Ascending aorta (tissue), 2 donors: ENCODE measurements around the gene ARG2. TPM values are rescaled to one million over a fixed set of nuclear protein-coding genes. Genes with fewer than 3 reads are reported as not detected.

ENCODE experiments used
- DNase-seq, 2 donors: peaks; one replicate each; pipeline ENCODE4 v3.0.0-alpha.2; 2019; ENCODE audit warnings: low spot score in 2 of 2
- H3K27ac ChIP-seq, 2 donors: fragments of 200-600 bp; sonication (generic); one replicate each; pipeline ENCODE4 v1.5.1; 2016 to 2017; ENCODE audit warnings: mild to moderate bottlenecking in 1 of 2
- H3K27me3 ChIP-seq: fragments of 200-600 bp; sonication (generic); one replicate; pipeline ENCODE4 v1.5.1; 2017
- H3K36me3 ChIP-seq, 2 donors: fragments of 200-600 bp; sonication (generic); one replicate each; pipeline ENCODE4 v1.5.1; 2016
- H3K4me1 ChIP-seq, 2 donors: fragments of 200-600 bp; sonication (generic); one replicate each; pipeline ENCODE4 v1.5.1; 2016 to 2017; ENCODE audit warnings: mild to moderate bottlenecking in 1 of 2
- H3K4me3 ChIP-seq, 2 donors: fragments of 200-600 bp; sonication (generic); one replicate each; pipeline ENCODE4 v1.5.1; 2016 to 2017; ENCODE audit warnings: mild to moderate bottlenecking in 1 of 2
- H3K9me3 ChIP-seq, 2 donors: fragments of 200-600 bp; sonication (generic); one replicate each; pipeline ENCODE4 v1.5.1; 2016
- intact Hi-C: fragments of 100-400 bp; cut with DNase I; formaldehyde crosslinking; loops from one replicate; pipeline ENCODE4 v1.15.1; 2023
- total RNA-seq: library from RNA; depleted of rRNA; stranded (reverse); fragments of >200 nt; gene quantifications from one replicate; pipeline ENCODE4 v1.1.0, GENCODE V29; 2016
- TF ChIP-seq, protein P1 (sequence below), 3 experiments: fragments of 200-600 bp in 2 of 3; fragments of 450-650 bp in 1 of 3; sonication (generic) in 2 of 3; IDR thresholded peaks; one replicate each; pipeline ENCODE4 v1.5.1; 2016 to 2019; ENCODE audit warnings: antibody characterized with exemption in 3 of 3, mild to moderate bottlenecking in 1 of 3, moderate library complexity in 1 of 3

ARG2 gene
- total RNA-seq, 1 donor from 2014 or later = 10.1 TPM

DNA sequence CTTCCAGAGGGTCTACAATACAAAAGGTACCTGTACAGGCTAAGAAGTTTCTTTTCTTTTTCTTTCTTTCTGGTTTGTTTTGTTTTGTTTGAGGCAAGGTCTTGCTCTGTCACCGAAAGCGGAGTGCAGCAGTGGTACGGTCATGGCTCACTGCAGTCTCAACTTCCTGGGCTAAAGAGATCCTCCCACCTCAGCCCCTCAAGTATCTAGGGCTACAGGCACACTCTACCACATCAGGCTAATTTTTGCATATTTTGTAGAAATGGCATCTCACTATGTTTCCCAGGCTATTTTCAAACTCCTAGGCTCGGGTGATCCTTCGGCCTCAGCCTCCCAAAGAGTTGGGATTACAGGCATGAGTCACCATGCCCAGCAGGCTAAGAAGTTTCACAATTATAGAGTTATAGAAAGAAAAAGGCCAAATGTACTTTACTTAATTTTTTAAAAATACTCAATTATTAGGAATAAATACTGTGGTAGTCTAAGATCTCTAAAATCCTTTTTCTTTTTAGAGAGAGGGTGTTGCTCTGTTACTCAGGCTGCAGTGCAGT is 16.6 kb upstream of the ARG2 start:
- TF ChIP-seq, protein P1, sequence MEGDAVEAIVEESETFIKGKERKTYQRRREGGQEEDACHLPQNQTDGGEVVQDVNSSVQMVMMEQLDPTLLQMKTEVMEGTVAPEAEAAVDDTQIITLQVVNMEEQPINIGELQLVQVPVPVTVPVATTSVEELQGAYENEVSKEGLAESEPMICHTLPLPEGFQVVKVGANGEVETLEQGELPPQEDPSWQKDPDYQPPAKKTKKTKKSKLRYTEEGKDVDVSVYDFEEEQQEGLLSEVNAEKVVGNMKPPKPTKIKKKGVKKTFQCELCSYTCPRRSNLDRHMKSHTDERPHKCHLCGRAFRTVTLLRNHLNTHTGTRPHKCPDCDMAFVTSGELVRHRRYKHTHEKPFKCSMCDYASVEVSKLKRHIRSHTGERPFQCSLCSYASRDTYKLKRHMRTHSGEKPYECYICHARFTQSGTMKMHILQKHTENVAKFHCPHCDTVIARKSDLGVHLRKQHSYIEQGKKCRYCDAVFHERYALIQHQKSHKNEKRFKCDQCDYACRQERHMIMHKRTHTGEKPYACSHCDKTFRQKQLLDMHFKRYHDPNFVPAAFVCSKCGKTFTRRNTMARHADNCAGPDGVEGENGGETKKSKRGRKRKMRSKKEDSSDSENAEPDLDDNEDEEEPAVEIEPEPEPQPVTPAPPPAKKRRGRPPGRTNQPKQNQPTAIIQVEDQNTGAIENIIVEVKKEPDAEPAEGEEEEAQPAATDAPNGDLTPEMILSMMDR (IDR thresholded peaks at IDR 0.05) = no peak
- Histone ChIP-seq H3K4me3 (no peak overlapping the region), H3K4me1 (peaks cover 4 to 10% of the 10 kb centered on the region in 2 donors), H3K27me3 (no peaks in the 10 kb centered on the region), H3K27ac (no peak overlapping the region), H3K9me3 (no peaks in the 10 kb centered on the region), H3K36me3 (no peaks in the 10 kb centered on the region)
- no peak for DNase-seq
- intact Hi-C loops = no loop called here

DNA sequence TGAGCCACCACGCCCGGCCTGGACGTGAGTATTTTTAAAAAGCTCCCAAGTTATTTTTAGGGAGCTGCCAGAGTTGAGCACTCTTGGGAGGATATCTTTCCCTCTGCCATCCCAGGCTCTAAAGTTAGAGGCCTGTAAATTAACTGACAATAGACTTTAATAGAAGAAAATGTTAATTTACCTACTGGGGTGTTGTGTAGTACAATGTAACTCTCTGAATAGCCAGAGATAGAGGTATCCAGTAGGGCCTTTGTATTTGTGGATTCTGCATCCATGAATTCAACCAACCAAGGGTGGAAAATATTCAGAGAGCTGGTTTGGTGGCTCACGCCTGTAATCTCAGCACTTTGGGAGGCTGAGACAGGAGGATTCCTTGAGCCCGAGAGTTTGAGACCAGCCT is 12.1 kb upstream of the ARG2 start:
- Histone ChIP-seq H3K36me3 (no peaks in the 10 kb centered on the region), H3K4me1 (no peaks in the 10 kb centered on the region), H3K27ac (no peak overlapping the region), H3K9me3 (no peaks in the 10 kb centered on the region), H3K4me3 (no peak overlapping the region), H3K27me3 (no peaks in the 10 kb centered on the region)
- DNase-seq = no peak
- TF ChIP-seq, protein P1 (IDR thresholded peaks at IDR 0.05) = no peak
- intact Hi-C loops = no loop called here

DNA sequence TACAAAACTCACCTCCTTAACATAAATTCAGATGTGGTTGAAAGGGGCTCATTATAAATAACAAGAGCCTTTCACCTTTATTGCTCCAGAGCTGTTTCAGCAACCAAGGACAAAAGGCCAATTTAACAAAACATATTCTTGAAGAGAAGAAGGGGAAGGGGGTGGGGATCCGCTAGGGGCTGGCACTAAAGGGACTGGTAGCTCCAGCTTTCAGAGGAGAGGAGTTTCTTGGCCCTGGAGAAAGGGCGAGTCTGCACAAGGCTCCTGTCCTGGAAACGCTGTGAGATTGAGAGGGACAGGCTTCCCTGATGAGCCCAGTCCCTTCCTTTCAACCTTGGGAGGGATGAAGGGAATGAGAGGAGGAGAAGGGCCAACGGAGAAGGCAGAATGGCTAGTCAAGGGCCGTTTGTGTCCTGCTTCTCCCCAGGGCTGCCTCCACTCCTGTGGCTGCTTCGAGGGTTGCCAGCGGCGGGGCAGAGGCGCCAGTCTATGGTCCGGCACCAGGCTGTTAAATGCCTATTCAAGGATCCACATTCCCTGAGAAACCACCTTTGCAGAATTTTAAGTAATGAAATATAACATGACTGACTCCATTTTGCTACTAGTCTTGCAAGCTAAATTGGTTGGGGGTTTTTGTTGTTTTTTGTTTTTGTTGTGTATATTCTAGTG is 9.9 kb upstream of the ARG2 start:
- Histone ChIP-seq H3K4me3 (no peak overlapping the region), H3K4me1 (no peaks in the 10 kb centered on the region), H3K9me3 (no peaks in the 10 kb centered on the region), H3K27me3 (no peaks in the 10 kb centered on the region), H3K27ac (no peak overlapping the region), H3K36me3 (no peaks in the 10 kb centered on the region)
- DNase-seq = no peak
- intact Hi-C loops = no loop called here
- TF ChIP-seq, protein P1 (IDR thresholded peaks at IDR 0.05) = no peak

DNA sequence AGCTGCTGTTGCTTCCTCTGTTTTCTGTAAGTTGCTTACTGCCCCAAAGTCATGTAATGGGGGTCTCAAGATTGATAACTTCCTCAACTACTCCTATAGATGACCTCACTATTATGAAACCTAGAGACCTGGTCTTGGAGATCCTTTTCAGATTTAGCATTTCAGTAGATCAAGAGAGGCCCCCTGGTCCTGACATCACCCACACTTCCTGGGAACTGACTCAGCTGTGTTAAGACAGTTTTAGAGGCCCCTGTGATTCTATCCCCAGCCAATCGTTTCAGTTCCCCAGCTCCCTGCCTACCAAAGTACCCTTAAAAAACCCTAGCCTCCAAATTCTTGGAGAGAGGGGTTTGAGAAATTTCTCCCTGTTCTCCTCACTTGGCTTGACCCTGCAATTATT is 9.2 kb upstream of the ARG2 start:
- no peak for DNase-seq
- no peak overlapping the region for H3K4me3 ChIP-seq
- TF ChIP-seq, protein P1 (IDR thresholded peaks at IDR 0.05) = no peak
- no peaks in the 10 kb centered on the region for H3K36me3 ChIP-seq
- no peak overlapping the region for H3K27ac ChIP-seq
- no peaks in the 10 kb centered on the region for H3K27me3 ChIP-seq
- H3K9me3 ChIP-seq = no peaks in the 10 kb centered on the region
- no peaks in the 10 kb centered on the region for H3K4me1 ChIP-seq
- intact Hi-C loops = no loop called here

DNA sequence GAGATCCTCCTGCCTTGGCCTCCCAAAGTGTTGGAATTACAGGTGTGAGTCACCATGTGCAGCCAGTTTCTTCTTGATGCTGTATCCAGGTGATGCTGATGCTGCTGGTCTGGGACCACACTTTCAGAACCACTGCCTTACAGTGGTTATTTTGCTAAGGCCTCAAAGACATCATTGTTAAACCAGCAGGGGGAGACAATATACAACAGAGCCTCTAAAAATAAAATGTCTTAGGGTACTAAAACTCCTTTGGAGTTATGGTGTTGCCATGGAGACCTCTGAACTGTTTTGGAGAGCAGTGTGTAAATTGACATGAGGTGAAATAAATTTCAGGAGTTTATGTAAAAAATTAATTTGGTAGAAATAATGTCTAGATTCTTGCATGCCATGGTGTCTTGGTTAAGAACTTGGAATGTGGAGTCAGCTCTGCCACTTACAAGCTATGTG is 1.1 kb upstream of the ARG2 start:
- peaks cover 4 to 22% of the 10 kb centered on the region in 2 donors for H3K4me1 ChIP-seq
- intact Hi-C loops = loop anchor here (1.0 to 2.0 kb wide), 5 partner anchors 18 to 86 kb away; partner anchors contain the start of genes PIGH, RDH11 and VTI1B
- H3K27me3 ChIP-seq = no peaks in the 10 kb centered on the region
- no peak for DNase-seq
- H3K27ac ChIP-seq = peak overlapping the region; percentile 83 to 84
- no peaks in the 10 kb centered on the region for H3K9me3 ChIP-seq
- TF ChIP-seq, protein P1 (IDR thresholded peaks at IDR 0.05) = peak; percentile 63 to 86 (median 69)
- no peaks in the 10 kb centered on the region for H3K36me3 ChIP-seq
- H3K4me3 ChIP-seq = peak overlapping the region in 1 of 2 donors; percentile 81
